HS-5 (cell line): ENCODE results near the gene NKX2-1.
"Not testable (repeated sequence)": the region's sequence is repeated elsewhere in the genome, so short reads cannot be mapped to it uniquely, and the experiment has no call there.

Source experiments
- DNase-seq: peaks from one replicate; pipeline ENCODE4 v3.0.0-alpha.2; 2012; ENCODE audit warnings: low read depth

NKX2-1 gene

GRCh38 chr14:36519431-36520321 is at the start of gene NKX2-1:
NKX2-1 (minus strand) TSS chr14:36520232; CDS start chr14:36520129, 103 bp downstream.
- no peak for DNase-seq

DNA sequence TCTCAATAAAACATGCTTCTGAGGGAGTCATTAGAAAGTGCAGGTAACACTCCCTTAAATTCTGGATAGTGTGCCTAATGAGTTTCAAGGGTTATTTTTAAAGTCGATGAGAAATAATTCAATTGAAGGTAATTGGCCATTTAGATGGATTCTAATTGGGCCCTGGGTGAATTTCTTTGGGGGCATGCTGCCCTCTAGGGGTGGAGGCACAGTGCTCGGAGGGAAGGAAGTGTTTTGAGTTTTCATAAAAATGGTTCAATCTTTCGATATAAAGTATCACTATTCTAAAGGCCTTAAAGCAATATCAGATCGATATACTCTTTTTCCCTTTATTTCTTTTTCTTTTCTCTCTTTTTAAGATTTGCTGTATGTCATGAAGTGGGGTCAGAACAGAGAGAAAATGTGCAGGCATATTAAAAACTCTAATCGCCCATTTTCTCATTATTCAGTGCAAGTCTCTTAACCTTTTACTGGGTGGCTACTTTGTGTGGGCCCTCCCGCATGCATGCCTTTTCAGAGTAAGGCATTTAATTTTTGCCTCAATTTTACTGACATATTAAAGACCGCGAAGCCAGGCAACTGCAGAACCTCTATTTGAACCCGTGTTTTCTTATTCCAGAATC is 36.9 kb upstream of the NKX2-1 start:
- DNase-seq, result no peak

- DNase-seq, result no peak
Observed at GRCh38 chr14:36555998-36556743, 36.1 kb upstream of the NKX2-1 start.

DNA sequence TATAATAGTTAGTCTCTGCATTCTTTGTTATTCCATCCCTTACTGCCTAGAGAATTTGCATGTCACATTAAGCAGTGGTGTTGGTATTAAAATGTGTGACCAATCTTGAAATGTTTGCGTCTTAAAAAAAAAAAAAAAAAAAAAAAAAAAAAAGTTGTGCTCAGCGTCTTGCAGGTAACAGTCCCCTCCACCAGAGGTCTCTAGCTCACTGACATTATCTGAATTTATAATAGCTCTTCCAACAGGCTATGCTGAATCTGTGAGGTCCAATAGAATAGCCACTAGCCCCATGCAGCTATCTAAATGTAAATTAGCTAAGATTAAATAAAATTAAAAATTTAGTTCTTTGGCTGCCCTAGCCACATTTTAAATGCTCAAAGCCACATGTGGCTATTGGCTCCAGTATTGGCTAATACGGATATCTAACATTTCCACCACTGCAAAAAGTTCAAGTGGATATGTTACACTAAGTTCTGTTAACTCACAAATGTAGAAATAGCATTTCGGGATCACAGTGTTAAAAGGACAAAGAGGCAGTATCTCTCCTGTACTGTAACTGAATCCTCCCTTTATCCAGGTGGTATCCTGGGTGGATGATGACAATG is 33.7 kb upstream of the NKX2-1 start:
- peak; percentile 13 for DNase-seq

- DNase-seq, result no peak
Observed at GRCh38 chr14:36550899-36551298, 30.9 kb upstream of the NKX2-1 start.

GRCh38 chr14:36544280-36544679 is 24.2 kb upstream of the NKX2-1 start:
- DNase-seq, result not testable (repeated sequence)

GRCh38 chr14:36538051-36538450 is 18.0 kb upstream of the NKX2-1 start:
- no peak for DNase-seq

- DNase-seq, result no peak
Observed at GRCh38 chr14:36529062-36529461, 9.0 kb upstream of the NKX2-1 start.

DNA sequence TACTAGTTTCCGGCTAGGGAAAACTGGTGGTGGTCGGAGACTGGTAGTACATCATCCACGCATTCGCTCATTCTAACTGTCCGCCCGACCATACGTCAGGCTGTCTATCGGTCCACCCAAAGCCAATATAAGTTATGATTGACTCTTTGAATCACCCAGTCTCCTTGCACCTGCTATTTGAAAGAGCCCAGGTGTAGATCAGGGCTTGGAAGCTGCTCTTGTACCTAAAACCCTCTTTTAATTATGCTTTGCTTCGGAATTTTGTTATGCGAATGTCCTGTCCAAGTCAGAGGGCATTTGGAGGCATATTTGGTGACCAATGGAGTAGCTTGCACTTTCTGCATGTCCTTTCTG is 5.7 kb upstream of the NKX2-1 start:
- no peak for DNase-seq

DNA sequence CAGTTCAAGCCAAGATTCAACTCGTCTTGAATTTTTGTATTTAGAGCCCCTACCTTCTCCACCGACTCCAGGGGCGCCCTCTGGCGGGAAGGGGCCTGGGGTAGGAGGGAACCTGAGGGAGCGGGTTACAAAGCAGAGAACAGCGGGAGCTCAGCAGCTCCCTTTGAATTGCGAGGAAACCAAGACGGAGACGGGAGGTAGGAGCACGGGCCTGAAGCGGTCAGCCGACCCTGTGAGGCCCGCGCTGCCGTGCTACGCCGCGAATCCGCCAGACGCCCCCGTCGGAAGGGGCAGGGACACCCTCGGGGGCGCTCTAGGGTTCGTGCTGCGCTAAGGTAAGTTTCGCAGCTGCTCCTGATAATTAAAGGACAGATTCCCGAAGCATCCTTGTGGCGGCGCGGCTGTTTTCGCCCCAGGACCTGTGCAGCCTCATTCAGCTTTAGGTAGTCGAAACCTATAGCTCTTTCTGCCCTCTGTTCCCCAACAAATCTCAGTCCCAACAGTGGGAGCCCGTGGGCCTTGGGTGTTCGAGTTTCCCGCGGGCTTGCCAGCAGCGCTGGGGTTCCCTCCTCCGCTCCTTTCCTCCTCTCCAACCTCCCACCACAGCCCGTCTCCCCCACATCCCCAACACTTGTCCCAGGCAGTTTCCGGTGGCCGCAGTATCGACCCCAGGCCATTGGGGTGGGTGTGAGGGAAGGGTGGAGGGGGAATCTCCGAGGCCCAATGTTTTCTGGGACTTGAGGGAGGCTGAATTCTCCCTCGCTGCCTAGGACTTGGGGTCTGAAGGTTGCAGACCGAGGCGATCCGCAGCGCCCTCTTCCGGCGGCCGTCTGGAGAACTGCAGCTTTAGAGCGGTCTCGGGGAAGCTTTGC is 5.1 kb upstream of the NKX2-1 start:
- no peak for DNase-seq

- no peak for DNase-seq
Observed at GRCh38 chr14:36524220-36524837, 4.3 kb upstream of the NKX2-1 start.

GRCh38 chr14:36522972-36523715 is 3.1 kb upstream of the NKX2-1 start:
- no peak for DNase-seq

DNA sequence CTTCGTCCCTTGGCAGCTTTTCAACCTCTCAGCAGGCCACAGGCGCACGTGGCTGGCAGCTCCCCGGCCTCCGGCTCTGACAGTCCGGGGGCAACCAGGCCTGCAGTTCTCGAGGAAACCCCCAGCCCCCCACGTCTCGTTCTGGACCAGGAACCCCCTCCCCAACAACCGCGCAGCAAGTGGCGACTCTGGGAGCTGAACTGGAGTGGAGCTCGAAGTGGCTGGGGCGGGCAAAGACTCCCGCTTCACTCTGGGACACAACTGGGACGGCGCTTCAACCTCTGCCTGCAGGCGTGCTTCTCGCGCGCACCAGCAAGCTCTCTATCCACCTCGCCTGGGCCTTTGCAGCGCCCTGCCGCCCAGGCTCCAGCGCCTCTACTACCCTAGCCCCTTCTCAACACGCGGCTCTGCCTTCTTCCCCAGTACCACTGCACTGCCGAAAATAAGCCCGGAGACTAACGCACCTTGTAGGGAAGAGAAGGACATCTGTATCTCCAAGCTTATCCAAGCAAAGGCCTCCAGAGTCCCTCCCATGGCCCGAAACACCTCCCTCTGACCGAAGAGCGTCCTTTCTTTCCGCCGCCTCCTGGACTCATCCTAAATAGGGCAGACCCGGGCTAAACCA is 2.4 kb upstream of the NKX2-1 start:
- DNase-seq, result no peak

DNA sequence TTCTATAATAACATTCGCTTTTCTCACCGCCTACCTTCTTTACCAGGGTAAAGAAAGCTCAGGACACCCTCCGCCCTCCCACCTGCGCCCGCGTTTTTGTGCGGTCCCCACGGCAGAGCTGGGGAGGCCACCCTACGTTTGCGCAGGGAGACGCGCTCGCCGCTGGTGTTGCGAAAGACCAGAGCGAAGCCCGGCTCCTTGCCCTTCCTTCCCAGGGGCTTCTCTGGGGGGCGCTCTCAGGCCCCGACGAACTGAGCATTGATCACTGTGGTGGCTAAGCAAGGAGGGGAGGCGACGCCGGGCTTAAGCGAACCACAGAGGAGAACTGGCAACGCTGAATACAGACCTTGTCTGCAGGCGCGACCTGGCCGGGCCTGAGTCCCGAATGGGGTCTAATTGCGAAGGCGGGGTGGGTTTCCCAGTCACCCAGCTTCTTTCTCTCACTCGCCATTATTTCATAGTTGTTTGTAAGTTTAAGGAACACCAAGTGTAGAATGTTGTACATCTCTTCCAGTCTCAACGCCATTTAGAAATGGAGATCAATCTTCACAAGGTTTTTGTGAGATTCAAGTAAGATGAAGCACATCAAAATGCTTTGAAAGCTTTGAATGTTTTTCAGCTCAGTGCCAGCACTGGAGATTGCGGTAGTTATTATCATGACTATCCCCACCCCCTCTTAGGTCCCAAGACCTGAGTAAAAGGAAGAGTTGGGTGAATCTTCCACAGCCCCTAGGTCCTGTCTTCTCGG is 1.7 kb upstream of the NKX2-1 start:
- no peak for DNase-seq

DNA sequence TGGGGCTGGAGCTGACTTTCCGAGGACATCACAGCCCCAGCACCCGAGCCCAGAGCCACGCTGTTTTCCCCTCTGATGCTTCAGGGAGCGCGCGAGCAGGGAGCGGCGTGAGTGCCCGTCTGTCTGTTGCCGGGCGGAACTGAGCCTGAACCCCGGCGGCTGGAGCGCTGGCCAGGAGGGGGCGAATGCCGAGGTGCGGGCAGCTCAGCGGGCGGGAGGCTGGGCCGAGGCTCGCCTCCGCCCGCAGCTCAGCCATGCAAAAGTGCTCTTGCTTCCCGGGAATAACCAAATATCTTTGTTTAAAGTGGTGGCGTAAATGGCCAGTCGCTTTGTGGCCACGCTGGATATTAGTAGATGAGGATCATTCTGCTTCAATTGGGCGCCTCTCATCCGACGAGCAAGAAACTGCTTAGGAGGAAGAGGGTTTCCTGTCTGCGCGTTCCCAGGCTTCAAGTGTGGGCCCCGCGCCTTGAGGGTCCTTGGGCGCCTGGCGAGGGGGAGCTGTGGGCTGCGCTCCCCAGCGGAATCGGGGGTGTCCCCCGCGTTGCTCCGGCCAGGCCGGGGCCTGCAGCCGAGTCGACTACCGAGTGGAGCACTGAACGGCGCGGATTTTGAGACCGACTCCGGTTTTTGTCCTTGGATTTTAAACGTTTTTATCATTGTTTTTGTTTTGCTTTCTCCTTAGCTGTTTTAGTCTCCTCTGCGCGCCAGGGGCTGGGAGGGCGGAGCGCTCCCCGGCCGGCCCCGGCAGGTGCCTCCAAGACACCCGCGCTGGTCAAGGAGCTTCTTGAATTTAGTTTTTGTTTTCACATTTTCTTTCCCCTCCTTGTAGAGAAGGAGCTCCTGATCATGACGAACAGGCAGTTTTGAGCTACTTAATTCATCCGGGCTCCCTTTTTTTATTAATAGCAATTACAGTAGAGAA is 831 bp upstream of the NKX2-1 start:
- no peak for DNase-seq

GRCh38 chr14:36518586-36519430 is 1.2 kb downstream of the NKX2-1 start:
- DNase-seq, result no peak

DNA sequence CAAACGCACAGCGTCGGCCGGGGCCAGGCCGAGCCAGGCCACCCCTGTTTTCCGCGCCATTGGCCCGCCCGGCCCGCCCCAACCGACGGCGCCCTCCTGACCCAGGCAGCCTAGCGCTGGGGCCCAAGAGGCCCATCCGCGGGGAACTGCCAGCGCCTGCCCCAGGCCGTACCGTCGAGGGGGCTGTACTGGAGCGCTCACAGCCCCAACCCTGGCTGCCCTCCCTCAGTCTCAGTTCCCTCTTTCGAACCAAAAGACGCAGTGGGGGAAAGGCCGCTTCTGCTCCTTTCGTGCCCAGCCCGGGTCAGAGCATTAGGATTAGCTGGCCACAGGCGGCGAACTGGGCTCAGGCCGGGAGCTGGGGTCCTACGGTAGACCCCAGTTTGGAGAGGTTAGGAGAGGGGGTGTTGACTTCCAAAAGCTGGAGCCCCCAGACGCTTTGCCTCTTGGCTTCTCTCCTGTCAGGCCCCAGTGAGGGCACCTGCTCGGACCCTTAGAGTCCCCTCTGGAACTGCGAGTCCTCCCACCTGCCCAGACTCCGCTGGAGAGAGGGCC is 1.9 kb downstream of the NKX2-1 start:
- DNase-seq, result no peak
